Measurements from ENCODE around the gene PLCB1. TPM values are rescaled to one million over a fixed set of nuclear protein-coding genes. Genes with fewer than 3 reads are reported as not detected.

Gene PLCB1
- total and polyA plus RNA-seq, 2 donors (not counting 1 experiment from before 2014, with no cell fraction given): 13.4 to 23.3 TPM

DNA sequence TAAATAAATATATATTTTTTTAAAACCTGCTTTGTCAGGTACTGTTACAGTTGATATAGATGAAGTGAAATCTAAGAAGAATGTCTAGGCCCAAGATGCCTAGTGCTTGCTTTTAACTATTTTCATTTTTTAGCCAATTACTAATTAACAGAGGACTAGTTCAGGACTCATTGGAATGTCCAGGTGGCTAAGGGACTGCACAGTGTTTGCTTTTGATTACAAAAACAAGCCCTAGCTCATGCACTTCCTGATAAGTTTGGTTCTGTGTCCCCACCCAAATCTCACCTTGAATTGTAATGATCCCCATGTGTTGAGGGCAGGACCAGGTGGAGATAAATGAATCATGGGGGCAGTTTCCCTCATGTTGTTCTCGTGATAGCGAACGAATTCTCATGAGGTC lies 417.1 kb downstream of the PLCB1 start:
- H3K27me3 ChIP-seq (ENCODE audit: control insufficient read depth, insufficient read depth, low read length): no peaks in the 10 kb centered on the region
- no peak overlapping the region for H3K9ac ChIP-seq (ENCODE audit: insufficient read depth, low read length)
- H3K4me2 ChIP-seq (ENCODE audit: extremely low read depth, insufficient read depth, low read length): no peak overlapping the region
- H3K79me2 ChIP-seq (ENCODE audit: control insufficient read depth, insufficient read depth, low read length): no peaks in the 10 kb centered on the region
- no peak overlapping the region for H3K4me3 ChIP-seq (replicated peaks in 1 of 4; ENCODE audit: control extremely low read depth in 1 of 4, insufficient read depth in 1 of 4, low read depth in 3 of 4, low read length in 4 of 4)
- no peak overlapping the region for H2AFZ ChIP-seq (ENCODE audit: low read length)
- no peak overlapping the region for H3K27ac ChIP-seq (ENCODE audit: insufficient read depth, low read length)
- no peaks in the 10 kb centered on the region for H3K9me3 ChIP-seq (ENCODE audit: control insufficient read depth, insufficient read depth, low read depth, low read length)
- DNase-seq (ENCODE audit: low read depth in 2 of 2): no peak
- TF ChIP-seq, protein P1, sequence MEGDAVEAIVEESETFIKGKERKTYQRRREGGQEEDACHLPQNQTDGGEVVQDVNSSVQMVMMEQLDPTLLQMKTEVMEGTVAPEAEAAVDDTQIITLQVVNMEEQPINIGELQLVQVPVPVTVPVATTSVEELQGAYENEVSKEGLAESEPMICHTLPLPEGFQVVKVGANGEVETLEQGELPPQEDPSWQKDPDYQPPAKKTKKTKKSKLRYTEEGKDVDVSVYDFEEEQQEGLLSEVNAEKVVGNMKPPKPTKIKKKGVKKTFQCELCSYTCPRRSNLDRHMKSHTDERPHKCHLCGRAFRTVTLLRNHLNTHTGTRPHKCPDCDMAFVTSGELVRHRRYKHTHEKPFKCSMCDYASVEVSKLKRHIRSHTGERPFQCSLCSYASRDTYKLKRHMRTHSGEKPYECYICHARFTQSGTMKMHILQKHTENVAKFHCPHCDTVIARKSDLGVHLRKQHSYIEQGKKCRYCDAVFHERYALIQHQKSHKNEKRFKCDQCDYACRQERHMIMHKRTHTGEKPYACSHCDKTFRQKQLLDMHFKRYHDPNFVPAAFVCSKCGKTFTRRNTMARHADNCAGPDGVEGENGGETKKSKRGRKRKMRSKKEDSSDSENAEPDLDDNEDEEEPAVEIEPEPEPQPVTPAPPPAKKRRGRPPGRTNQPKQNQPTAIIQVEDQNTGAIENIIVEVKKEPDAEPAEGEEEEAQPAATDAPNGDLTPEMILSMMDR (conservative IDR thresholded peaks at IDR 0.05 in 1 of 2, IDR thresholded peaks at IDR 0.05 in 1 of 2; ENCODE audit: low read depth in 1 of 2, low read length in 2 of 2): no peak
- TF ChIP-seq EZH2 (IDR thresholded peaks at IDR 0.05; ENCODE audit: low read length, missing control alignments): no peak
- H3K4me1 ChIP-seq (ENCODE audit: control insufficient read depth, extremely low read depth, insufficient read depth, low read length): no peaks in the 10 kb centered on the region
- H4K20me1 ChIP-seq (ENCODE audit: control insufficient read depth, extremely low read depth, insufficient read depth, low read length): no peaks in the 10 kb centered on the region
- no peaks in the 10 kb centered on the region for H3K36me3 ChIP-seq (ENCODE audit: control insufficient read depth, insufficient read depth, low read length)

DNA sequence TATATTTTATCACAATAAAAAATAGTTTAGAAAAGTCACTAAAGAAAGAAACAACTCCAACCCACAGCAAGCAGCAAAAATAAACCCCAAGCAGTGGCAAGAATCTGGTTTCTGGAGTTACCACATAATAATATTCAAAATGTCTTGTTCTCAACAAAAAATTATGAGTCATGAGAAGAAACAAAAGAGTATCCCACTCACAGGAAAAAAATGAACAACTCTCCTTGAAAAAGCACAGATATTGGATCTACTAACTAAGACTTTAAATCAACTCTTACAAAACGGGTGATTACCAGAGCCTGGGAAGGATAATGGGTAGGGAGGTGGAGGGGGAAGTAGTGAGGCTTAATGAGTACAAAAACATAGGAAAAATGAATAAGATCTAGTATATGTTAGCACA lies 425.6 kb downstream of the PLCB1 start:
- Histone ChIP-seq H3K9ac (ENCODE audit: insufficient read depth, low read length) (no peak overlapping the region), H4K20me1 (ENCODE audit: control insufficient read depth, extremely low read depth, insufficient read depth, low read length) (no peaks in the 10 kb centered on the region), H3K36me3 (ENCODE audit: control insufficient read depth, insufficient read depth, low read length) (no peaks in the 10 kb centered on the region), H3K79me2 (ENCODE audit: control insufficient read depth, insufficient read depth, low read length) (no peaks in the 10 kb centered on the region), H3K27ac (ENCODE audit: insufficient read depth, low read length) (no peak overlapping the region), H3K9me3 (ENCODE audit: control insufficient read depth, insufficient read depth, low read depth, low read length) (no peaks in the 10 kb centered on the region), H3K4me3 (replicated peaks in 1 of 4; ENCODE audit: control extremely low read depth in 1 of 4, insufficient read depth in 1 of 4, low read depth in 3 of 4, low read length in 4 of 4) (no peak overlapping the region), H2AFZ (ENCODE audit: low read length) (no peak overlapping the region), H3K4me2 (ENCODE audit: extremely low read depth, insufficient read depth, low read length) (no peak overlapping the region), H3K27me3 (ENCODE audit: control insufficient read depth, insufficient read depth, low read length) (no peaks in the 10 kb centered on the region), H3K4me1 (ENCODE audit: control insufficient read depth, extremely low read depth, insufficient read depth, low read length) (no peaks in the 10 kb centered on the region)
- DNase-seq (ENCODE audit: low read depth in 2 of 2): peak; percentile 26 to 68
- no peak for TF ChIP-seq EZH2 (IDR thresholded peaks at IDR 0.05; ENCODE audit: low read length, missing control alignments)
- TF ChIP-seq, protein P1 (conservative IDR thresholded peaks at IDR 0.05 in 1 of 2, IDR thresholded peaks at IDR 0.05 in 1 of 2; ENCODE audit: low read depth in 1 of 2, low read length in 2 of 2): no peak

DNA sequence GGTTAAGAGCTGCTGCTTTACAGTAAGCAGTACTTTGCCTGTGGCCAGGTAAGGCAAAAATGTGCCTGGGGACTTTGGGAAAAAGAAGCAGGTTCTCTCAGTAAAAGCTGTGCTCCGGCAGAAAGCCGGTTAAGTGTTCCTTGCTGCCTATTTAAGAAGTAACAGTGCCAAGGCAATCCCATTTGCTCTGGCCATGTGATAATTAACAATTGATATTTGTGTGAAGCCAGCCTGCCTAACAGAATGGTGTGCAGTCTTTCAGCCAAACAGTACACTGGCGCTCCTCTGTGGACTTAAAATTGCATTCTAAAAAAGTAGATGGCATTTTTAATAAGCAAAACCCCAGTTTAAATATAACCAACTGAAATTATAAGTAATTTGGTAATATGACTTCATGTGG lies 430.3 kb downstream of the PLCB1 start:
- H3K27me3 ChIP-seq (ENCODE audit: control insufficient read depth, insufficient read depth, low read length): no peaks in the 10 kb centered on the region
- H3K4me1 ChIP-seq (ENCODE audit: control insufficient read depth, extremely low read depth, insufficient read depth, low read length): no peaks in the 10 kb centered on the region
- no peak overlapping the region for H3K27ac ChIP-seq (ENCODE audit: insufficient read depth, low read length)
- no peak overlapping the region for H3K4me2 ChIP-seq (ENCODE audit: extremely low read depth, insufficient read depth, low read length)
- no peak overlapping the region for H2AFZ ChIP-seq (ENCODE audit: low read length)
- H3K36me3 ChIP-seq (ENCODE audit: control insufficient read depth, insufficient read depth, low read length): no peaks in the 10 kb centered on the region
- TF ChIP-seq EZH2 (IDR thresholded peaks at IDR 0.05; ENCODE audit: low read length, missing control alignments): no peak
- TF ChIP-seq, protein P1 (conservative IDR thresholded peaks at IDR 0.05 in 1 of 2, IDR thresholded peaks at IDR 0.05 in 1 of 2; ENCODE audit: low read depth in 1 of 2, low read length in 2 of 2): no peak
- no peaks in the 10 kb centered on the region for H4K20me1 ChIP-seq (ENCODE audit: control insufficient read depth, extremely low read depth, insufficient read depth, low read length)
- H3K9me3 ChIP-seq (ENCODE audit: control insufficient read depth, insufficient read depth, low read depth, low read length): no peaks in the 10 kb centered on the region
- H3K9ac ChIP-seq (ENCODE audit: insufficient read depth, low read length): no peak overlapping the region
- no peak overlapping the region for H3K4me3 ChIP-seq (replicated peaks in 1 of 4; ENCODE audit: control extremely low read depth in 1 of 4, insufficient read depth in 1 of 4, low read depth in 3 of 4, low read length in 4 of 4)
- H3K79me2 ChIP-seq (ENCODE audit: control insufficient read depth, insufficient read depth, low read length): no peaks in the 10 kb centered on the region
- no peak for DNase-seq (ENCODE audit: low read depth in 2 of 2)
